K562 (cell line): ENCODE measurements around the gene GRK1.

Source experiments
- CEBPB ChIP-seq: fragments of 450-650 bp; IDR thresholded peaks from 2 replicates; pipeline ENCODE4 v1.6.1; 2016; ENCODE audit warnings: missing genetic modification characterization, missing compliant biosample characterization
- FOXJ3 ChIP-seq: sonication (generic); formaldehyde crosslinking; IDR thresholded peaks from 2 replicates; pipeline ENCODE4 v1.4.0; 2020; ENCODE audit warnings: mild to moderate bottlenecking, missing genetic modification reagents
- SMARCA5 ChIP-seq: fragments of 450-650 bp; IDR thresholded peaks from 2 replicates; pipeline ENCODE4 v1.6.1; 2016
- ZNF354B ChIP-seq: fragments of 250-450 bp; sonication (Bioruptor Pico); IDR thresholded peaks from 2 replicates; pipeline ENCODE4 v1.4.0; 2020
- TF ChIP-seq, protein P1 (sequence below): fragments of 250-450 bp; sonication (Bioruptor Pico); IDR thresholded peaks from 2 replicates; pipeline ENCODE4 v1.4.0; 2020; ENCODE audit warnings: mild to moderate bottlenecking
- TF ChIP-seq, protein P2 (sequence below): sonication (generic); formaldehyde crosslinking; IDR thresholded peaks from 2 replicates; pipeline ENCODE4 v1.8.0; 2022; ENCODE audit warnings: missing genetic modification reagents, mild to moderate bottlenecking, borderline replicate concordance
- TF ChIP-seq, protein P3 (sequence below), 3 experiments: IDR thresholded peaks in 2 of 3; conservative IDR thresholded peaks in 1 of 3; 2 replicates each; pipeline ENCODE4 v1.5.1; 2011 to 2012; ENCODE audit warnings: low read length in 3 of 3, mild to moderate bottlenecking in 3 of 3, control low read depth in 2 of 3, improper control_type of control experiment in 1 of 3, inconsistent platforms in 1 of 3, low read depth in 1 of 3, mixed read lengths in 1 of 3, moderate library complexity in 1 of 3; ENCODE audit not compliant: insufficient read depth in 2 of 3

DNA sequence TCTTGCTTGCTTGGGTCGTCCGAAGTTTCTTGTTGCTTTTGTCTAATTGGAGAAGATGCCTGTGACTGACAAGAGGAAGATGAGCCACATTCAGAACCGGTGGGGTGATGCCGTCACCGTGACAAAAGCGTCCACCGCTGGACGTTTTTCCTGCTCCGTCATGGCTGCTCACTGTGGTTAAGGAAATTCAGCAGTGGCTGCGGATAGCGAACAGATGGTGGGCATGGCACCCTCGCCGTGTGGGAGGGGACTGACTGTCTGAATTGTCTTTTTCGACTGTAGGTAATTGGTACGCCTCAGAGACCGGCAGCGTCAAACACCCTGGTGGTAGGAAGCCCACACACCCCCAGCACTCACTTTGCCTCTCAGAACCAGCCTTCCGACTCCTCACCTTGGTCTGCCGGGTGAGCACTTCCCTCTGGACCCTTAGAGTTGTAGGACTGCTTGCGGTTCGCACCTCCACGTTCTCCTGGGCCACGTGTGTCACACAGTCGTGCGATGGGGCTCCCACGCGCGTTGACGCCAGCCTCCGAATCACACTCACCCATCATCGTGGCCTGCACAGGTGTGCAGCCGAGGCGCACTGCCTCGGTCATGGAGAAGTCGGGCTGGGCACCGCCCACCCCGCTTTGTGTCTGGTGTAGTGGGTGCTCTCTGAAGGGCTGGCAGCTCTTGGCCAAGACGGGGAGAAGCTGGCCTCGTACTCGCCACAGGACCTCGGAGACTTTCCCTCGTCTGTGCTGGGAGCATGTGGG is 35.5 kb upstream of the GRK1 start:
- TF ChIP-seq, protein P1, sequence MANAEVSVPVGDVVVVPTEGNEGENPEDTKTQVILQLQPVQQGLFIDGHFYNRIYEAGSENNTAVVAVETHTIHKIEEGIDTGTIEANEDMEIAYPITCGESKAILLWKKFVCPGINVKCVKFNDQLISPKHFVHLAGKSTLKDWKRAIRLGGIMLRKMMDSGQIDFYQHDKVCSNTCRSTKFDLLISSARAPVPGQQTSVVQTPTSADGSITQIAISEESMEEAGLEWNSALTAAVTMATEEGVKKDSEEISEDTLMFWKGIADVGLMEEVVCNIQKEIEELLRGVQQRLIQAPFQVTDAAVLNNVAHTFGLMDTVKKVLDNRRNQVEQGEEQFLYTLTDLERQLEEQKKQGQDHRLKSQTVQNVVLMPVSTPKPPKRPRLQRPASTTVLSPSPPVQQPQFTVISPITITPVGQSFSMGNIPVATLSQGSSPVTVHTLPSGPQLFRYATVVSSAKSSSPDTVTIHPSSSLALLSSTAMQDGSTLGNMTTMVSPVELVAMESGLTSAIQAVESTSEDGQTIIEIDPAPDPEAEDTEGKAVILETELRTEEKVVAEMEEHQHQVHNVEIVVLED: no peak
- no peak for TF ChIP-seq ZNF354B (CRISPR knock-in tag)
- no peak for TF ChIP-seq SMARCA5
- no peak for TF ChIP-seq FOXJ3 (CRISPR knock-in tag)
- TF ChIP-seq, protein P2, sequence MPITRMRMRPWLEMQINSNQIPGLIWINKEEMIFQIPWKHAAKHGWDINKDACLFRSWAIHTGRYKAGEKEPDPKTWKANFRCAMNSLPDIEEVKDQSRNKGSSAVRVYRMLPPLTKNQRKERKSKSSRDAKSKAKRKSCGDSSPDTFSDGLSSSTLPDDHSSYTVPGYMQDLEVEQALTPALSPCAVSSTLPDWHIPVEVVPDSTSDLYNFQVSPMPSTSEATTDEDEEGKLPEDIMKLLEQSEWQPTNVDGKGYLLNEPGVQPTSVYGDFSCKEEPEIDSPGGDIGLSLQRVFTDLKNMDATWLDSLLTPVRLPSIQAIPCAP: no peak
- no peak for TF ChIP-seq CEBPB (tag)
- TF ChIP-seq, protein P3, sequence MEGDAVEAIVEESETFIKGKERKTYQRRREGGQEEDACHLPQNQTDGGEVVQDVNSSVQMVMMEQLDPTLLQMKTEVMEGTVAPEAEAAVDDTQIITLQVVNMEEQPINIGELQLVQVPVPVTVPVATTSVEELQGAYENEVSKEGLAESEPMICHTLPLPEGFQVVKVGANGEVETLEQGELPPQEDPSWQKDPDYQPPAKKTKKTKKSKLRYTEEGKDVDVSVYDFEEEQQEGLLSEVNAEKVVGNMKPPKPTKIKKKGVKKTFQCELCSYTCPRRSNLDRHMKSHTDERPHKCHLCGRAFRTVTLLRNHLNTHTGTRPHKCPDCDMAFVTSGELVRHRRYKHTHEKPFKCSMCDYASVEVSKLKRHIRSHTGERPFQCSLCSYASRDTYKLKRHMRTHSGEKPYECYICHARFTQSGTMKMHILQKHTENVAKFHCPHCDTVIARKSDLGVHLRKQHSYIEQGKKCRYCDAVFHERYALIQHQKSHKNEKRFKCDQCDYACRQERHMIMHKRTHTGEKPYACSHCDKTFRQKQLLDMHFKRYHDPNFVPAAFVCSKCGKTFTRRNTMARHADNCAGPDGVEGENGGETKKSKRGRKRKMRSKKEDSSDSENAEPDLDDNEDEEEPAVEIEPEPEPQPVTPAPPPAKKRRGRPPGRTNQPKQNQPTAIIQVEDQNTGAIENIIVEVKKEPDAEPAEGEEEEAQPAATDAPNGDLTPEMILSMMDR (IDR thresholded peaks at IDR 0.05 in 2 of 3, conservative IDR thresholded peaks at IDR 0.05 in 1 of 3; ENCODE audit: insufficient read depth in 2 of 3, low read depth in 1 of 3, low read length in 3 of 3): no peak
